Measurements from ENCODE around the gene PRR14L. TPM values are rescaled to one million over a fixed set of nuclear protein-coding genes. Genes with fewer than 3 reads are reported as not detected.

PRR14L gene
- total RNA-seq, 4 donors from 2014 or later, result 37.0 to 53.7 (median 49.2) TPM

- H3K36me3 ChIP-seq, result peaks cover 0 to 31% (median 6%) of the 10 kb centered on the region in 4 donors
- intact Hi-C loops (cut with DNase I; ENCODE audit: low total_unique reads), result no loop called here
- in situ Hi-C loops (cut with MboI; ENCODE audit: low pct_ligation_motif_present in 1 of 4, low pct_unique_long_range_greater_than_20kb in 1 of 4, low sequenced_read_pairs in 3 of 4), result loop anchor here in 1 of 4 donors (25.0 kb wide), 1 partner anchor 160 kb away; the partner anchor contains the start of genes EIF4ENIF1 and SFI1
Observed at GRCh38 chr22:31647066-31647465, 102.9 kb downstream of the PRR14L start.

GRCh38 chr22:31646186-31647019 is 103.5 kb downstream of the PRR14L start:
- Histone ChIP-seq H3K36me3 (peaks cover 0 to 31% (median 6%) of the 10 kb centered on the region in 4 donors), H3K4me3 (no peak overlapping the region), H3K4me1 (peaks cover 0 to 15% (median 8%) of the 10 kb centered on the region in 4 donors), H3K27ac (peak overlapping the region in 3 of 4 donors; percentile 15 to 51 (median 33)), H3K27me3 (no peaks in the 10 kb centered on the region), H3K9me3 (no peaks in the 10 kb centered on the region)
- DNase-seq, result no peak
- TF ChIP-seq CTCF (IDR thresholded peaks at IDR 0.05) (no peak), POLR2A (IDR thresholded peaks at IDR 0.05) (no peak), EP300 (IDR thresholded peaks at IDR 0.05; ENCODE audit: low read depth) (no peak), POLR2AphosphoS5 (IDR thresholded peaks at IDR 0.05) (no peak)
- intact Hi-C loops (cut with DNase I; ENCODE audit: low total_unique reads), result no loop called here
- in situ Hi-C loops (cut with MboI; ENCODE audit: low pct_ligation_motif_present in 1 of 4, low pct_unique_long_range_greater_than_20kb in 1 of 4, low sequenced_read_pairs in 3 of 4), result loop anchor here in 1 of 4 donors (25.0 kb wide), 1 partner anchor 159 kb away; the partner anchor contains the start of genes EIF4ENIF1 and SFI1
- 32 to 51% methylated on average over 5 to 6 of the region's 6 CpGs for WGBS, 2 donors (ENCODE audit: low coverage in 1 of 2)

More at GRCh38 chr22:31647066-31647465, 102.9 kb downstream of the PRR14L start:
- no peak for DNase-seq
- peaks cover 0 to 15% (median 8%) of the 10 kb centered on the region in 4 donors for H3K4me1 ChIP-seq
- no peaks in the 10 kb centered on the region for H3K27me3 ChIP-seq
- TF ChIP-seq POLR2AphosphoS5 (IDR thresholded peaks at IDR 0.05) (no peak), EP300 (IDR thresholded peaks at IDR 0.05; ENCODE audit: low read depth) (no peak), CTCF (IDR thresholded peaks at IDR 0.05) (no peak), POLR2A (IDR thresholded peaks at IDR 0.05) (no peak)
- H3K27ac ChIP-seq, result peak overlapping the region in 2 of 4 donors; percentile 15 to 33
- no peaks in the 10 kb centered on the region for H3K9me3 ChIP-seq
- 83 to 84% methylated on average over 1 to 3 of the region's 3 CpGs for WGBS, 2 donors (ENCODE audit: low coverage in 1 of 2)
- no peak overlapping the region for H3K4me3 ChIP-seq

- intact Hi-C loops (cut with DNase I; ENCODE audit: low total_unique reads), result no loop called here
- Histone ChIP-seq H3K27me3 (no peaks in the 10 kb centered on the region), H3K4me3 (no peak overlapping the region), H3K4me1 (peaks cover 0 to 31% (median 20%) of the 10 kb centered on the region in 4 donors), H3K9me3 (no peaks in the 10 kb centered on the region), H3K27ac (peak overlapping the region; percentile 0 to 58 (median 32)), H3K36me3 (no peaks in the 10 kb centered on the region)
- TF ChIP-seq EP300 (IDR thresholded peaks at IDR 0.05; ENCODE audit: low read depth) (no peak), CTCF (IDR thresholded peaks at IDR 0.05) (no peak), POLR2AphosphoS5 (IDR thresholded peaks at IDR 0.05) (no peak), POLR2A (IDR thresholded peaks at IDR 0.05) (no peak)
- WGBS, 2 donors (ENCODE audit: low coverage in 1 of 2), result 50% methylated on average over 4 of the region's 4 CpGs; no CpG with 5 or more reads in 1 of the 2 donors
- in situ Hi-C loops (cut with MboI; ENCODE audit: low pct_ligation_motif_present in 1 of 4, low pct_unique_long_range_greater_than_20kb in 1 of 4, low sequenced_read_pairs in 3 of 4), result loop anchor here in 3 of 4 donors (5.0 to 25.0 kb wide), 3 partner anchors 75 to 152 kb away; partner anchors contain the start of genes EIF4ENIF1 (in 1 of the 3) and SFI1 (in 1 of the 3)
- peak; percentile 37 for DNase-seq
Observed at GRCh38 chr22:31639436-31640039, 110.4 kb downstream of the PRR14L start.

Data from transverse colon (tissue), 4 donors.